Neural cell (in vitro differentiated cells): ENCODE data around the gene CC2D1A. TPM values are rescaled to one million over a fixed set of nuclear protein-coding genes. Genes with fewer than 3 reads are reported as not detected.

Source experiments
- H2AFZ ChIP-seq: fragments of 200-600, 300-800 bp; sonication (generic), shearing (Covaris generic); 2 replicates; pipeline ENCODE4 v1.6.0; 2014; ENCODE audit warnings: low read depth, mild to moderate bottlenecking, antibody characterized with exemption, low read length, moderate library complexity
- H3F3A ChIP-seq: fragments of 200-600 bp; shearing (Covaris generic); 2 replicates; pipeline ENCODE4 v1.6.1; 2016; ENCODE audit warnings: mild to moderate bottlenecking, moderate library complexity, mixed read lengths, antibody characterized with exemption, low read length; ENCODE audit not compliant: insufficient read depth, poor library complexity, severe bottlenecking
- H3K27ac ChIP-seq: fragments of 200-600, 300-800 bp; sonication (generic), shearing (Covaris generic); 2 replicates; pipeline ENCODE4 v1.5.1; 2014; ENCODE audit warnings: mild to moderate bottlenecking, low read length, moderate library complexity
- H3K27me3 ChIP-seq: fragments of 300-800, 200-600 bp; sonication (generic), shearing (Covaris generic); 2 replicates; pipeline ENCODE4 v1.6.0; 2014; ENCODE audit warnings: mild to moderate bottlenecking, low read depth, low read length, moderate library complexity; ENCODE audit not compliant: insufficient read depth
- H3K36me3 ChIP-seq: fragments of 300-800, 200-600 bp; sonication (generic), shearing (Covaris generic); 2 replicates; pipeline ENCODE4 v1.5.1; 2014; ENCODE audit warnings: mild to moderate bottlenecking, antibody characterized with exemption, low read length, moderate library complexity; ENCODE audit not compliant: insufficient read depth
- H3K4me2 ChIP-seq: fragments of 300-800, 200-600 bp; sonication (generic), shearing (Covaris generic); 2 replicates; pipeline ENCODE4 v1.6.0; 2014; ENCODE audit warnings: mild to moderate bottlenecking, low read length
- H3K4me3 ChIP-seq: fragments of 300-800, 200-600 bp; sonication (generic), shearing (Covaris generic); 2 replicates; pipeline ENCODE4 v1.5.1; 2014; ENCODE audit warnings: mild to moderate bottlenecking, low read length, moderate library complexity
- H3K79me2 ChIP-seq: fragments of 200-600 bp; shearing (Covaris generic); replicated peaks from 2 replicates; pipeline ENCODE4 v1.6.0; 2014; ENCODE audit warnings: mild to moderate bottlenecking, low read length, moderate library complexity; ENCODE audit not compliant: insufficient read depth
- H3K9ac ChIP-seq: fragments of 300-800, 200-600 bp; sonication (generic), shearing (Covaris generic); 2 replicates; pipeline ENCODE4 v1.6.1; 2016; ENCODE audit warnings: mild to moderate bottlenecking, low read length, mixed read lengths
- H3K9me2 ChIP-seq: fragments of 200-600 bp; shearing (Covaris generic); 2 replicates; pipeline ENCODE4 v1.6.1; 2016; ENCODE audit warnings: mild to moderate bottlenecking, low read length, mixed read lengths; ENCODE audit not compliant: insufficient read depth
- H3K9me3 ChIP-seq: fragments of 200-600, 300-800 bp; sonication (generic), shearing (Covaris generic); 2 replicates; pipeline ENCODE4 v1.6.1; 2016; ENCODE audit warnings: mild to moderate bottlenecking, mixed run types, low read length, moderate library complexity, mixed read lengths
- H4K20me1 ChIP-seq: fragments of 200-600 bp; shearing (Covaris generic); 2 replicates; pipeline ENCODE4 v1.6.1; 2016; ENCODE audit warnings: mild to moderate bottlenecking, mixed run types; ENCODE audit not compliant: insufficient read depth
- CTCF ChIP-seq: fragments of 450-650 bp; IDR thresholded peaks from 2 replicates; pipeline ENCODE4 v1.5.1; 2014; ENCODE audit warnings: antibody characterized with exemption, mild to moderate bottlenecking, moderate library complexity; ENCODE audit not compliant: poor library complexity, severe bottlenecking
- EP300 ChIP-seq: fragments of 450-650 bp; conservative IDR thresholded peaks from 2 replicates; pipeline ENCODE4 v1.6.1; 2014; ENCODE audit warnings: antibody characterized with exemption, mild to moderate bottlenecking, moderate library complexity; ENCODE audit not compliant: poor library complexity, severe bottlenecking
- EZH2 ChIP-seq: fragments of 200-600, 300-800 bp; shearing (Covaris generic), sonication (generic); IDR thresholded peaks from 2 replicates; pipeline ENCODE4 v1.6.1; 2014; ENCODE audit warnings: antibody characterized with exemption, low read length, borderline replicate concordance, mild to moderate bottlenecking; ENCODE audit not compliant: insufficient read depth, poor library complexity, severe bottlenecking
- MXI1 ChIP-seq: fragments of 450-650 bp; conservative IDR thresholded peaks from 2 replicates; pipeline ENCODE4 v1.6.1; 2014; ENCODE audit warnings: antibody characterized with exemption, mild to moderate bottlenecking; ENCODE audit not compliant: poor library complexity, severe bottlenecking
- POLR2AphosphoS5 ChIP-seq: IDR thresholded peaks from 2 replicates; pipeline ENCODE4 v1.6.1; 2012
- RAD21 ChIP-seq: fragments of 450-650 bp; conservative IDR thresholded peaks from 2 replicates; pipeline ENCODE4 v1.6.1; 2014; ENCODE audit warnings: antibody characterized with exemption, mild to moderate bottlenecking, moderate library complexity
- REST ChIP-seq: IDR thresholded peaks from 2 replicates; pipeline ENCODE4 v1.6.1; 2012; ENCODE audit warnings: borderline replicate concordance
- SMC3 ChIP-seq: fragments of 450-650 bp; conservative IDR thresholded peaks from 2 replicates; pipeline ENCODE4 v1.6.1; 2014; ENCODE audit warnings: antibody characterized with exemption, mild to moderate bottlenecking, moderate library complexity; ENCODE audit not compliant: poor library complexity
- TAF1 ChIP-seq: IDR thresholded peaks from 2 replicates; pipeline ENCODE4 v1.6.1; 2012; ENCODE audit warnings: low read depth
- polyA plus RNA-seq: library from polyadenylated mRNA; depleted of rRNA; stranded (reverse); fragments of >200 nt; gene quantifications from 2 replicates; pipeline ENCODE4 v1.2.3, GENCODE V29; 2014

The CC2D1A gene
- polyA plus RNA-seq, 1 donor from 2014 or later = 24.5 TPM

- Histone ChIP-seq H3K4me3 (no peak overlapping the region), H3K27ac (no peak overlapping the region), H3K9ac (no peak overlapping the region), H2AFZ (no peak overlapping the region), H3K36me3 (no peaks in the 10 kb centered on the region), H4K20me1 (no peaks in the 10 kb centered on the region), H3K9me2 (no peaks in the 10 kb centered on the region), H3F3A (no peaks in the 10 kb centered on the region), H3K79me2 (no peaks in the 10 kb centered on the region), H3K27me3 (no peaks in the 10 kb centered on the region), H3K4me2 (no peak overlapping the region), H3K9me3 (no peaks in the 10 kb centered on the region)
- TF ChIP-seq EP300 (no peak), RAD21 (no peak), TAF1 (no peak), REST (no peak), POLR2AphosphoS5 (no peak), EZH2 (no peak), CTCF (no peak), MXI1 (no peak), SMC3 (no peak)
Measured at GRCh38 chr19:13890136-13890535, 15.9 kb upstream of the CC2D1A start.

- H3K4me3 ChIP-seq = no peak overlapping the region
- H3K9ac ChIP-seq = no peak overlapping the region
- no peaks in the 10 kb centered on the region for H3K27me3 ChIP-seq
- H3K9me2 ChIP-seq = no peaks in the 10 kb centered on the region
- H3F3A ChIP-seq = no peaks in the 10 kb centered on the region
- H3K36me3 ChIP-seq = no peaks in the 10 kb centered on the region
- no peak overlapping the region for H3K27ac ChIP-seq
- no peak for TF ChIP-seq POLR2AphosphoS5
- TF ChIP-seq RAD21 = no peak
- TF ChIP-seq EZH2 = no peak
- no peak for TF ChIP-seq TAF1
- TF ChIP-seq CTCF = no peak
- no peak for TF ChIP-seq SMC3
- TF ChIP-seq EP300 = no peak
- TF ChIP-seq MXI1 = no peak
- TF ChIP-seq REST = no peak
- H3K4me2 ChIP-seq = no peak overlapping the region
- H4K20me1 ChIP-seq = no peaks in the 10 kb centered on the region
- H3K9me3 ChIP-seq = no peaks in the 10 kb centered on the region
- no peaks in the 10 kb centered on the region for H3K79me2 ChIP-seq
- no peak overlapping the region for H2AFZ ChIP-seq
Measured at GRCh38 chr19:13892870-13893269, 13.1 kb upstream of the CC2D1A start.
